Liver (tissue), 9 donors: ENCODE measurements around the gene TJP1. TPM values are rescaled to one million over a fixed set of nuclear protein-coding genes. Genes with fewer than 3 reads are reported as not detected.

Source experiments
- DNase-seq: peaks from one replicate; pipeline ENCODE4 v3.0.0-alpha.2; 2017; ENCODE audit warnings: low spot score
- H3K27ac ChIP-seq, 2 donors: one replicate each; pipeline ENCODE4 v1.7.0; 2013; ENCODE audit warnings: inconsistent platforms in 2 of 2, low read length in 2 of 2, control low read depth in 1 of 2, low read depth in 1 of 2, mild to moderate bottlenecking in 1 of 2
- H3K27me3 ChIP-seq, 4 donors: one replicate each; pipeline versions ENCODE4 v1.6.1 to v1.7.0; 2013; ENCODE audit warnings: low read length in 3 of 4, inconsistent platforms in 1 of 4, mild to moderate bottlenecking in 1 of 4, moderate library complexity in 1 of 4; ENCODE audit not compliant: control insufficient read depth in 4 of 4, insufficient read depth in 4 of 4
- H3K36me3 ChIP-seq, 4 donors: one replicate each; pipeline versions ENCODE4 v1.6.1 to v1.7.0; 2013; ENCODE audit warnings: low read length in 3 of 4, mild to moderate bottlenecking in 3 of 4, low read depth in 1 of 4, moderate library complexity in 1 of 4; ENCODE audit not compliant: control insufficient read depth in 4 of 4, insufficient read depth in 3 of 4
- H3K4me1 ChIP-seq, 4 donors: one replicate each; pipeline versions ENCODE4 v1.6.1 to v1.7.0; 2013; ENCODE audit warnings: low read length in 3 of 4, mild to moderate bottlenecking in 3 of 4, moderate library complexity in 1 of 4; ENCODE audit not compliant: control insufficient read depth in 4 of 4, insufficient read depth in 4 of 4
- H3K4me3 ChIP-seq, 3 donors: one replicate each; pipeline versions ENCODE4 v1.6.1 to v1.7.0; 2013; ENCODE audit warnings: low read length in 3 of 3, control low read depth in 1 of 3, low read depth in 1 of 3, mild to moderate bottlenecking in 1 of 3
- H3K9ac ChIP-seq, 2 donors: one replicate each; pipeline ENCODE4 v1.7.0; 2013; ENCODE audit warnings: low read length in 2 of 2, mild to moderate bottlenecking in 2 of 2, moderate library complexity in 2 of 2, control low read depth in 1 of 2, low read depth in 1 of 2
- H3K9me3 ChIP-seq, 4 donors: one replicate each; pipeline versions ENCODE4 v1.6.1 to v1.7.0; 2013; ENCODE audit warnings: low read length in 3 of 4; ENCODE audit not compliant: control insufficient read depth in 4 of 4
- ATF3 ChIP-seq: IDR thresholded peaks from 2 replicates; pipeline ENCODE4 v1.6.1; 2016; ENCODE audit warnings: antibody characterized with exemption
- CTCF ChIP-seq: fragments of 150-350 bp; IDR thresholded peaks from 2 replicates; pipeline ENCODE4 v1.5.1; 2017; ENCODE audit warnings: improper control_type of control experiment, low read depth, low read length; ENCODE audit not compliant: missing input control
- EGR1 ChIP-seq, 2 donors: IDR thresholded peaks; 2 replicates each; pipeline ENCODE4 v1.6.1; 2016 to 2018; ENCODE audit warnings: antibody characterized with exemption in 2 of 2, low read depth in 2 of 2
- FOXA1 ChIP-seq: IDR thresholded peaks from 2 replicates; pipeline ENCODE4 v1.6.1; 2016; ENCODE audit warnings: antibody characterized with exemption
- FOXA2 ChIP-seq: IDR thresholded peaks from 2 replicates; pipeline ENCODE4 v1.6.1; 2016; ENCODE audit warnings: antibody characterized with exemption
- GABPA ChIP-seq, 2 donors: IDR thresholded peaks in 1 of 2; conservative IDR thresholded peaks in 1 of 2; 2 replicates each; pipeline ENCODE4 v1.6.1; 2016; ENCODE audit warnings: antibody characterized with exemption in 2 of 2, mild to moderate bottlenecking in 1 of 2, moderate library complexity in 1 of 2
- HNF4A ChIP-seq, 2 donors: conservative IDR thresholded peaks; 2 replicates each; pipeline ENCODE4 v1.6.1; 2016; ENCODE audit warnings: antibody characterized with exemption in 2 of 2, mild to moderate bottlenecking in 2 of 2
- JUND ChIP-seq, 2 donors: IDR thresholded peaks; 2 replicates each; pipeline ENCODE4 v1.6.1; 2016; ENCODE audit warnings: antibody characterized with exemption in 2 of 2
- NR2F2 ChIP-seq: IDR thresholded peaks from 2 replicates; pipeline ENCODE4 v1.6.1; 2016; ENCODE audit warnings: antibody characterized with exemption
- RAD21 ChIP-seq, 2 donors: IDR thresholded peaks; 2 replicates each; pipeline ENCODE4 v1.6.1; 2016; ENCODE audit warnings: antibody characterized with exemption in 2 of 2, mild to moderate bottlenecking in 2 of 2
- REST ChIP-seq: IDR thresholded peaks from 2 replicates; pipeline ENCODE4 v1.6.1; 2016; ENCODE audit warnings: antibody characterized with exemption, mild to moderate bottlenecking
- RXRA ChIP-seq, 2 donors: IDR thresholded peaks; 2 replicates each; pipeline ENCODE4 v1.6.1; 2017 to 2018; ENCODE audit warnings: antibody characterized with exemption in 2 of 2, mild to moderate bottlenecking in 1 of 2
- SP1 ChIP-seq: IDR thresholded peaks from 2 replicates; pipeline ENCODE4 v1.6.1; 2018; ENCODE audit warnings: antibody characterized with exemption, mild to moderate bottlenecking
- TAF1 ChIP-seq: conservative IDR thresholded peaks from 2 replicates; pipeline ENCODE4 v1.6.1; 2016; ENCODE audit warnings: antibody characterized with exemption, mild to moderate bottlenecking
- YY1 ChIP-seq: IDR thresholded peaks from 2 replicates; pipeline ENCODE4 v1.6.1; 2016; ENCODE audit warnings: antibody characterized with exemption, mild to moderate bottlenecking
- ZBTB33 ChIP-seq: IDR thresholded peaks from 2 replicates; pipeline ENCODE4 v1.6.1; 2016; ENCODE audit warnings: antibody characterized with exemption
- WGBS: extraction: QIAGEN DNeasy Blood & Tissue Kit; methylation state at CpG from one replicate; pipeline ENCODE4 v1.1.7; 2013; 5-methylcytosine and 5-hydroxymethylcytosine counted together
- polyA plus RNA-seq, 2 donors: library from polyadenylated mRNA; stranded (reverse) in 1 of 2; unstranded in 1 of 2; fragments of 200-250 nt in 1 of 2; fragments of >200 nt in 1 of 2; fragmentation: Nextera tagmentation in 1 of 2; extraction: Ambion mirVana in 1 of 2; gene quantifications; one replicate each; pipeline versions ENCODE4 v1.2.1 to v1.2.3, GENCODE V29; 2013 to 2015
- total RNA-seq, 2 donors: library from RNA; depleted of rRNA; stranded (reverse); fragments of >200 nt; gene quantifications; one replicate each; pipeline ENCODE4 v1.2.3, GENCODE V29; 2014
- donor health status: healthy.
- donor health status: healthy.
- donor health status: healthy.
- donor health status: healthy.
- donor health status: healthy.

TJP1 gene
- total and polyA plus RNA-seq, 4 donors = 12.6 to 40.4 (median 16.9) TPM

GRCh38 chr15:29668120-29668602 lies 154.1 kb downstream of the TJP1 start (continued):
- TF ChIP-seq TAF1 = no peak
- peak; percentile 14 for TF ChIP-seq YY1

- TF ChIP-seq FOXA2 = no peak
- no peak for TF ChIP-seq YY1
- TF ChIP-seq SP1 = no peak
Observed at GRCh38 chr15:29666241-29666640, 156.0 kb downstream of the TJP1 start.

GRCh38 chr15:29665444-29666003 lies 156.7 kb downstream of the TJP1 start:
- Histone ChIP-seq H3K27me3 (no peaks in the 10 kb centered on the region), H3K4me3 (no peak overlapping the region), H3K9me3 (no peaks in the 10 kb centered on the region), H3K27ac (no peak overlapping the region), H3K4me1 (peaks cover 5 to 10% (median 7%) of the 10 kb centered on the region in 4 donors), H3K36me3 (no peaks in the 10 kb centered on the region), H3K9ac (no peak overlapping the region)
- TF ChIP-seq GABPA (IDR thresholded peaks at IDR 0.05 in 1 of 2, conservative IDR thresholded peaks at IDR 0.05 in 1 of 2) (no peak), FOXA2 (no peak)
- DNase-seq = no peak
- WGBS = 86% methylated on average over 13 of the region's 13 CpGs

More at GRCh38 chr15:29666241-29666640, 156.0 kb downstream of the TJP1 start:
- Histone ChIP-seq H3K27ac (no peak overlapping the region), H3K9ac (no peak overlapping the region), H3K9me3 (no peaks in the 10 kb centered on the region), H3K4me1 (peaks cover 7 to 14% (median 10%) of the 10 kb centered on the region in 4 donors), H3K4me3 (no peak overlapping the region), H3K36me3 (no peaks in the 10 kb centered on the region), H3K27me3 (no peaks in the 10 kb centered on the region)
- DNase-seq = no peak
- WGBS = 94% methylated on average over 3 of the region's 3 CpGs

GRCh38 chr15:29664406-29664805 lies 157.9 kb downstream of the TJP1 start:
- 91% methylated on average over 13 of the region's 13 CpGs for WGBS
- TF ChIP-seq EGR1 (IDR thresholded peaks at IDR 0.05; ENCODE audit: low read depth in 2 of 2) (no peak), SP1 (no peak), FOXA2 (no peak), RXRA (IDR thresholded peaks at IDR 0.05) (no peak), NR2F2 (no peak), REST (no peak), JUND (IDR thresholded peaks at IDR 0.05) (no peak), ZBTB33 (no peak), CTCF (no peak), ATF3 (no peak), TAF1 (no peak), HNF4A (conservative IDR thresholded peaks at IDR 0.05) (no peak), FOXA1 (no peak), RAD21 (IDR thresholded peaks at IDR 0.05) (no peak), GABPA (IDR thresholded peaks at IDR 0.05 in 1 of 2, conservative IDR thresholded peaks at IDR 0.05 in 1 of 2) (no peak)
- peaks cover 0 to 4% (median 0%) of the 10 kb centered on the region in 4 donors for H3K4me1 ChIP-seq
- no peak for DNase-seq
- no peak overlapping the region for H3K27ac ChIP-seq
- H3K9me3 ChIP-seq = no peaks in the 10 kb centered on the region
- no peak overlapping the region for H3K4me3 ChIP-seq
- no peaks in the 10 kb centered on the region for H3K36me3 ChIP-seq
- H3K9ac ChIP-seq = no peak overlapping the region
- no peaks in the 10 kb centered on the region for H3K27me3 ChIP-seq
